ENCODE results near the gene PAFAH1B1.

DNA sequence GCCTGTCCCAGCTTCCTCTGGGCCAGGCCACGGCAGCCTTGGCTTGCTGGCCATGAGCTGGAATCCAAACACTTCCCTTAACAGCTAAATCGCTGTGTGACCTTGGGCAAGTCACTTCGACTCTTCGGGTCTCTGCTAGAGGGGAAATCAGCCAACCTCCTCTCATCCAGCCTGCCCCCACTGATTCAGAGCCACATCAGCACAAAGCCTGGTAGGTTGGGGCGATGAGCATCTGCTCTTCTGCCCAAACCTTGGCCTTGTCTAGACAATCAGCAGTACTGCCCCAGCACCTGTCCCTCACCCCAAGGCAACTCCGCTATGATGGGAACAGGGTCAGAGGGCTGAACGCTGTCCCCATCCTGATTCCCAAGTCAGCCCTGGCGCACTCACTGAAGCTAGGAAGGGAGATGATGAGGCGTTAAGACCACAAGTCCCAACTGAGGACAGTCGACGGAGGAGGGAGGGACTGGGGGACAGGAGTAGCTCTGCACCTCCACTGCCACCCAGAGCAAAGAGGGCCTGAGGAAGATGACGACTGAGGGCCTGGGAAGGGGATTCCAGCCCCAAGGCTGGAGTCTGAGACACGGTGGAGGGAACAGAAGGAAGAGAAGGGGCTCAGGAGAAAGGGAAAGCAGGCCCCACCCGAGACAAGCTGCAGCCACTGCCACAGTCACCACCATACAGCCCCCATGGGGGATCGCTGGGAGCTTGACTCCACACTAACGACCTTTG, 116.8 kb downstream of the PAFAH1B1 start:
- TF ChIP-seq ZBTB21 (CRISPR knock-in tag; IDR thresholded peaks at IDR 0.05; ENCODE audit: borderline replicate concordance) (no peak), MAX (CRISPR knock-in tag; IDR thresholded peaks at IDR 0.05) (no peak), FOXP1 (CRISPR knock-in tag; IDR thresholded peaks at IDR 0.05; ENCODE audit: borderline replicate concordance) (no peak)
- TF ChIP-seq, protein P1, sequence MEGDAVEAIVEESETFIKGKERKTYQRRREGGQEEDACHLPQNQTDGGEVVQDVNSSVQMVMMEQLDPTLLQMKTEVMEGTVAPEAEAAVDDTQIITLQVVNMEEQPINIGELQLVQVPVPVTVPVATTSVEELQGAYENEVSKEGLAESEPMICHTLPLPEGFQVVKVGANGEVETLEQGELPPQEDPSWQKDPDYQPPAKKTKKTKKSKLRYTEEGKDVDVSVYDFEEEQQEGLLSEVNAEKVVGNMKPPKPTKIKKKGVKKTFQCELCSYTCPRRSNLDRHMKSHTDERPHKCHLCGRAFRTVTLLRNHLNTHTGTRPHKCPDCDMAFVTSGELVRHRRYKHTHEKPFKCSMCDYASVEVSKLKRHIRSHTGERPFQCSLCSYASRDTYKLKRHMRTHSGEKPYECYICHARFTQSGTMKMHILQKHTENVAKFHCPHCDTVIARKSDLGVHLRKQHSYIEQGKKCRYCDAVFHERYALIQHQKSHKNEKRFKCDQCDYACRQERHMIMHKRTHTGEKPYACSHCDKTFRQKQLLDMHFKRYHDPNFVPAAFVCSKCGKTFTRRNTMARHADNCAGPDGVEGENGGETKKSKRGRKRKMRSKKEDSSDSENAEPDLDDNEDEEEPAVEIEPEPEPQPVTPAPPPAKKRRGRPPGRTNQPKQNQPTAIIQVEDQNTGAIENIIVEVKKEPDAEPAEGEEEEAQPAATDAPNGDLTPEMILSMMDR (IDR thresholded peaks at IDR 0.05) = no peak
- TF ChIP-seq, protein P2, sequence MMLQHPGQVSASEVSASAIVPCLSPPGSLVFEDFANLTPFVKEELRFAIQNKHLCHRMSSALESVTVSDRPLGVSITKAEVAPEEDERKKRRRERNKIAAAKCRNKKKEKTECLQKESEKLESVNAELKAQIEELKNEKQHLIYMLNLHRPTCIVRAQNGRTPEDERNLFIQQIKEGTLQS (CRISPR knock-in tag; conservative IDR thresholded peaks at IDR 0.05) = no peak

Measured in WTC11 (cell line).